GM23338 (cell line): ENCODE data around the gene FKBP1B. TPM values are rescaled to one million over a fixed set of nuclear protein-coding genes. Genes with fewer than 3 reads are reported as not detected.

Experiments used
- CREB1 ChIP-seq: fragments of 250-450 bp; sonication (Bioruptor Pico); IDR thresholded peaks from 2 replicates; pipeline ENCODE4 v1.5.0; 2020; ENCODE audit warnings: low read depth, mild to moderate bottlenecking, moderate library complexity
- ETS1 ChIP-seq: IDR thresholded peaks from 2 replicates; pipeline ENCODE4 v1.6.1; 2016; ENCODE audit warnings: antibody characterized with exemption
- EZH2phosphoT487 ChIP-seq: fragments of 200-600 bp; sonication (generic); IDR thresholded peaks from one replicate; pipeline ENCODE4 v1.8.1; 2018; ENCODE audit warnings: antibody characterized with exemption; ENCODE audit not compliant: unreplicated experiment
- JUNB ChIP-seq: IDR thresholded peaks from one replicate; pipeline ENCODE4 v1.6.1; 2016; ENCODE audit warnings: antibody characterized with exemption; ENCODE audit not compliant: unreplicated experiment
- NANOG ChIP-seq: IDR thresholded peaks from 2 replicates; pipeline ENCODE4 v1.6.1; 2016; ENCODE audit warnings: antibody characterized with exemption, borderline replicate concordance
- POLR2AphosphoS5 ChIP-seq: IDR thresholded peaks from 2 replicates; pipeline ENCODE4 v1.6.1; 2016; ENCODE audit warnings: antibody characterized with exemption, low read depth
- REST ChIP-seq: IDR thresholded peaks from one replicate; pipeline ENCODE4 v1.6.1; 2018; ENCODE audit warnings: antibody characterized with exemption; ENCODE audit not compliant: unreplicated experiment
- STAT1 ChIP-seq: IDR thresholded peaks from one replicate; pipeline ENCODE4 v1.6.1; 2016; ENCODE audit warnings: antibody characterized with exemption; ENCODE audit not compliant: unreplicated experiment
- ZNF114 ChIP-seq: fragments of 250-450 bp; sonication (Bioruptor Pico); IDR thresholded peaks from 2 replicates; pipeline ENCODE4 v1.5.0; 2020; ENCODE audit warnings: mild to moderate bottlenecking, moderate library complexity
- ZNF331 ChIP-seq: fragments of 250-450 bp; sonication (Bioruptor Pico); IDR thresholded peaks from 2 replicates; pipeline ENCODE4 v1.5.0; 2020; ENCODE audit warnings: low read depth, mild to moderate bottlenecking, moderate library complexity
- polyA plus RNA-seq: library from polyadenylated mRNA; unstranded; fragments of >200 nt; fragmentation: Nextera tagmentation; extraction: Ambion mirVana; gene quantifications from 2 replicates; pipeline ENCODE4 v1.2.1, GENCODE V29; 2016
- total RNA-seq: library from RNA; depleted of rRNA; stranded (reverse); fragments of >200 nt; shearing (Covaris generic); gene quantifications from 2 replicates; pipeline ENCODE4 v1.2.3, GENCODE V29; 2014
- TF ChIP-seq, protein P1 (sequence below): fragments of 250-450 bp; sonication (Bioruptor Pico); IDR thresholded peaks from 2 replicates; pipeline ENCODE4 v1.5.0; 2020; ENCODE audit warnings: mild to moderate bottlenecking, moderate library complexity
- TF ChIP-seq, protein P2 (sequence below), 2 experiments: fragments of 200-600 bp in 1 of 2; sonication (generic) in 1 of 2; conservative IDR thresholded peaks; 2 replicates each; pipeline versions ENCODE4 v1.5.1 to v1.6.1; 2016 to 2017; ENCODE audit warnings: antibody characterized with exemption in 2 of 2, low read depth in 2 of 2, mild to moderate bottlenecking in 2 of 2, moderate library complexity in 1 of 2

The FKBP1B gene
- total and polyA plus RNA-seq, 2 experiments from 2014 or later: 48.2 to 77.1 TPM

DNA sequence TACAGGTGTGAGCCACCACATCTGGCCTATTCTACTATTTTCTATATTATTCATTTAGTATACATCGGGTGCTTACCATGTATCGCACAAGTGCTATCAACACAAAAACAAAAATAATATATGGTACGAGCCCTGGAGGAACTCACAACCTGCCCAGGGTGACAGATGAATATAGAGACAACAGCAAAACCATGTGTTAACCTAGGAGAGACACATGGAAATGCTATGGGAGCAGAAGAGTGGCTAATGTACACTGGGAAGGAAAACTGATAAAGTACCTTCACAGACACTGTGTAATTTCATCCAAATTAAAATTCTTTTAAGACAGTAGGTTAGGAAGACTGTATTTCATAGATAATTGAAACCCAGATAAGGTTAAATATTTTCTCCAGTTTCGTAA lies 22.7 kb downstream of the FKBP1B start (continued):
- TF ChIP-seq, protein P1, sequence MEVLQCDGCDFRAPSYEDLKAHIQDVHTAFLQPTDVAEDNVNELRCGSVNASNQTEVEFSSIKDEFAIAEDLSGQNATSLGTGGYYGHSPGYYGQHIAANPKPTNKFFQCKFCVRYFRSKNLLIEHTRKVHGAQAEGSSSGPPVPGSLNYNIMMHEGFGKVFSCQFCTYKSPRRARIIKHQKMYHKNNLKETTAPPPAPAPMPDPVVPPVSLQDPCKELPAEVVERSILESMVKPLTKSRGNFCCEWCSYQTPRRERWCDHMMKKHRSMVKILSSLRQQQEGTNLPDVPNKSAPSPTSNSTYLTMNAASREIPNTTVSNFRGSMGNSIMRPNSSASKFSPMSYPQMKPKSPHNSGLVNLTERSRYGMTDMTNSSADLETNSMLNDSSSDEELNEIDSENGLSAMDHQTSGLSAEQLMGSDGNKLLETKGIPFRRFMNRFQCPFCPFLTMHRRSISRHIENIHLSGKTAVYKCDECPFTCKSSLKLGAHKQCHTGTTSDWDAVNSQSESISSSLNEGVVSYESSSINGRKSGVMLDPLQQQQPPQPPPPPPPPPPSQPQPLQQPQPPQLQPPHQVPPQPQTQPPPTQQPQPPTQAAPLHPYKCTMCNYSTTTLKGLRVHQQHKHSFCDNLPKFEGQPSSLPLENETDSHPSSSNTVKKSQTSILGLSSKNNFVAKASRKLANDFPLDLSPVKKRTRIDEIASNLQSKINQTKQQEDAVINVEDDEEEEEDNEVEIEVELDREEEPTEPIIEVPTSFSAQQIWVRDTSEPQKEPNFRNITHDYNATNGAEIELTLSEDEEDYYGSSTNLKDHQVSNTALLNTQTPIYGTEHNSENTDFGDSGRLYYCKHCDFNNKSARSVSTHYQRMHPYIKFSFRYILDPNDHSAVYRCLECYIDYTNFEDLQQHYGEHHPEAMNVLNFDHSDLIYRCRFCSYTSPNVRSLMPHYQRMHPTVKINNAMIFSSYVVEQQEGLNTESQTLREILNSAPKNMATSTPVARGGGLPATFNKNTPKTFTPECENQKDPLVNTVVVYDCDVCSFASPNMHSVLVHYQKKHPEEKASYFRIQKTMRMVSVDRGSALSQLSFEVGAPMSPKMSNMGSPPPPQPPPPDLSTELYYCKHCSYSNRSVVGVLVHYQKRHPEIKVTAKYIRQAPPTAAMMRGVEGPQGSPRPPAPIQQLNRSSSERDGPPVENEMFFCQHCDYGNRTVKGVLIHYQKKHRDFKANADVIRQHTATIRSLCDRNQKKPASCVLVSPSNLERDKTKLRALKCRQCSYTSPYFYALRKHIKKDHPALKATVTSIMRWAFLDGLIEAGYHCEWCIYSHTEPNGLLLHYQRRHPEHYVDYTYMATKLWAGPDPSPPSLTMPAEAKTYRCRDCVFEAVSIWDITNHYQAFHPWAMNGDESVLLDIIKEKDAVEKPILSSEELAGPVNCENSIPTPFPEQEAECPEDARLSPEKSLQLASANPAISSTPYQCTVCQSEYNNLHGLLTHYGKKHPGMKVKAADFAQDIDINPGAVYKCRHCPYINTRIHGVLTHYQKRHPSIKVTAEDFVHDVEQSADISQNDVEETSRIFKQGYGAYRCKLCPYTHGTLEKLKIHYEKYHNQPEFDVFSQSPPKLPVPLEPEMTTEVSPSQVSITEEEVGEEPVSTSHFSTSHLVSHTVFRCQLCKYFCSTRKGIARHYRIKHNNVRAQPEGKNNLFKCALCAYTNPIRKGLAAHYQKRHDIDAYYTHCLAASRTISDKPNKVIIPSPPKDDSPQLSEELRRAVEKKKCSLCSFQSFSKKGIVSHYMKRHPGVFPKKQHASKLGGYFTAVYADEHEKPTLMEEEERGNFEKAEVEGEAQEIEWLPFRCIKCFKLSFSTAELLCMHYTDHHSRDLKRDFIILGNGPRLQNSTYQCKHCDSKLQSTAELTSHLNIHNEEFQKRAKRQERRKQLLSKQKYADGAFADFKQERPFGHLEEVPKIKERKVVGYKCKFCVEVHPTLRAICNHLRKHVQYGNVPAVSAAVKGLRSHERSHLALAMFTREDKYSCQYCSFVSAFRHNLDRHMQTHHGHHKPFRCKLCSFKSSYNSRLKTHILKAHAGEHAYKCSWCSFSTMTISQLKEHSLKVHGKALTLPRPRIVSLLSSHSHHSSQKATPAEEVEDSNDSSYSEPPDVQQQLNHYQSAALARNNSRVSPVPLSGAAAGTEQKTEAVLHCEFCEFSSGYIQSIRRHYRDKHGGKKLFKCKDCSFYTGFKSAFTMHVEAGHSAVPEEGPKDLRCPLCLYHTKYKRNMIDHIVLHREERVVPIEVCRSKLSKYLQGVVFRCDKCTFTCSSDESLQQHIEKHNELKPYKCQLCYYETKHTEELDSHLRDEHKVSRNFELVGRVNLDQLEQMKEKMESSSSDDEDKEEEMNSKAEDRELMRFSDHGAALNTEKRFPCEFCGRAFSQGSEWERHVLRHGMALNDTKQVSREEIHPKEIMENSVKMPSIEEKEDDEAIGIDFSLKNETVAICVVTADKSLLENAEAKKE: no peak
- TF ChIP-seq POLR2AphosphoS5: no peak
- no peak for TF ChIP-seq ETS1
- no peak for TF ChIP-seq JUNB
- no peak for TF ChIP-seq EZH2phosphoT487
- TF ChIP-seq, protein P2, sequence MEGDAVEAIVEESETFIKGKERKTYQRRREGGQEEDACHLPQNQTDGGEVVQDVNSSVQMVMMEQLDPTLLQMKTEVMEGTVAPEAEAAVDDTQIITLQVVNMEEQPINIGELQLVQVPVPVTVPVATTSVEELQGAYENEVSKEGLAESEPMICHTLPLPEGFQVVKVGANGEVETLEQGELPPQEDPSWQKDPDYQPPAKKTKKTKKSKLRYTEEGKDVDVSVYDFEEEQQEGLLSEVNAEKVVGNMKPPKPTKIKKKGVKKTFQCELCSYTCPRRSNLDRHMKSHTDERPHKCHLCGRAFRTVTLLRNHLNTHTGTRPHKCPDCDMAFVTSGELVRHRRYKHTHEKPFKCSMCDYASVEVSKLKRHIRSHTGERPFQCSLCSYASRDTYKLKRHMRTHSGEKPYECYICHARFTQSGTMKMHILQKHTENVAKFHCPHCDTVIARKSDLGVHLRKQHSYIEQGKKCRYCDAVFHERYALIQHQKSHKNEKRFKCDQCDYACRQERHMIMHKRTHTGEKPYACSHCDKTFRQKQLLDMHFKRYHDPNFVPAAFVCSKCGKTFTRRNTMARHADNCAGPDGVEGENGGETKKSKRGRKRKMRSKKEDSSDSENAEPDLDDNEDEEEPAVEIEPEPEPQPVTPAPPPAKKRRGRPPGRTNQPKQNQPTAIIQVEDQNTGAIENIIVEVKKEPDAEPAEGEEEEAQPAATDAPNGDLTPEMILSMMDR (conservative IDR thresholded peaks at IDR 0.05; ENCODE audit: low read depth in 2 of 2): no peak
- no peak for TF ChIP-seq ZNF114
- TF ChIP-seq NANOG: no peak
- no peak for TF ChIP-seq ZNF331 (CRISPR knock-in tag)
- TF ChIP-seq REST: no peak
- TF ChIP-seq CREB1 (CRISPR knock-in tag): no peak
- TF ChIP-seq STAT1: no peak
